Neural crest cell (in vitro differentiated cells): ENCODE data around the gene BCL11B. TPM values are rescaled to one million over a fixed set of nuclear protein-coding genes. Genes with fewer than 3 reads are reported as not detected.

ENCODE experiments used
- DNase-seq: peaks from one replicate; pipeline ENCODE4 v3.0.0; 2021; ENCODE audit warnings: low read depth, mixed read lengths, low spot score
- H3K27ac Mint-ChIP-seq: one replicate; pipeline ENCODE4 v1.8.0; 2021; ENCODE audit warnings: mild to moderate bottlenecking, mixed read lengths; ENCODE audit not compliant: unreplicated experiment
- H3K27me3 Mint-ChIP-seq: 2 replicates; pipeline ENCODE4 v1.8.0; 2021; ENCODE audit warnings: low read depth, mild to moderate bottlenecking, mixed read lengths
- H3K36me3 Mint-ChIP-seq: 2 replicates; pipeline ENCODE4 v1.8.0; 2021; ENCODE audit warnings: low read depth, mild to moderate bottlenecking, mixed read lengths
- H3K4me1 Mint-ChIP-seq: 2 replicates; pipeline ENCODE4 v1.8.0; 2021; ENCODE audit warnings: mixed read lengths
- H3K4me3 Mint-ChIP-seq: one replicate; pipeline ENCODE4 v1.8.0; 2021; ENCODE audit warnings: mild to moderate bottlenecking, mixed read lengths
- H3K9me3 Mint-ChIP-seq: 2 replicates; pipeline ENCODE4 v1.8.0; 2021; ENCODE audit warnings: mixed read lengths
- CTCF ChIP-seq: fragments of 200-600 bp; sonication (generic); conservative IDR thresholded peaks from 2 replicates; pipeline ENCODE4 v1.5.0; 2021; ENCODE audit warnings: antibody characterized with exemption, mild to moderate bottlenecking
- total RNA-seq: library from RNA; stranded (reverse); gene quantifications from 2 replicates; pipeline ENCODE4 v1.2.1, GENCODE V29; 2021

Gene BCL11B
- total RNA-seq, 1 donor from 2014 or later: 0.28 TPM

GRCh38 chr14:99138999-99139865, 132.8 kb downstream of the BCL11B start:
- Mint-ChIP-seq H3K36me3 (no peaks in the 10 kb centered on the region), H3K27me3 (peaks cover 23% of the 10 kb centered on the region), H3K9me3 (no peaks in the 10 kb centered on the region), H3K4me1 (peaks cover 4% of the 10 kb centered on the region), H3K27ac (no peak overlapping the region), H3K4me3 (no peak overlapping the region)
- TF ChIP-seq CTCF: no peak
- no peak for DNase-seq

GRCh38 chr14:99137913-99138571, 134.0 kb downstream of the BCL11B start:
- Mint-ChIP-seq H3K4me1 (peaks cover 9% of the 10 kb centered on the region), H3K9me3 (no peaks in the 10 kb centered on the region), H3K27ac (no peak overlapping the region), H3K27me3 (peaks cover 23% of the 10 kb centered on the region), H3K36me3 (no peaks in the 10 kb centered on the region), H3K4me3 (no peak overlapping the region)
- no peak for TF ChIP-seq CTCF
- no peak for DNase-seq

GRCh38 chr14:99137001-99137700, 134.8 kb downstream of the BCL11B start:
- H3K4me3 Mint-ChIP-seq: no peak overlapping the region
- no peaks in the 10 kb centered on the region for H3K36me3 Mint-ChIP-seq
- no peak overlapping the region for H3K27ac Mint-ChIP-seq
- no peaks in the 10 kb centered on the region for H3K9me3 Mint-ChIP-seq
- TF ChIP-seq CTCF: no peak
- H3K27me3 Mint-ChIP-seq: peaks cover 21% of the 10 kb centered on the region
- H3K4me1 Mint-ChIP-seq: peaks cover 12% of the 10 kb centered on the region
- no peak for DNase-seq

GRCh38 chr14:99136401-99136800, 135.6 kb downstream of the BCL11B start:
- Mint-ChIP-seq H3K27ac (no peak overlapping the region), H3K4me1 (peaks cover 12% of the 10 kb centered on the region), H3K9me3 (no peaks in the 10 kb centered on the region), H3K36me3 (no peaks in the 10 kb centered on the region), H3K4me3 (no peak overlapping the region), H3K27me3 (peaks cover 15% of the 10 kb centered on the region)
- DNase-seq: no peak
- TF ChIP-seq CTCF: no peak

- no peak for DNase-seq
- Mint-ChIP-seq H3K9me3 (no peaks in the 10 kb centered on the region), H3K36me3 (no peaks in the 10 kb centered on the region), H3K4me1 (peaks cover 12% of the 10 kb centered on the region), H3K4me3 (no peak overlapping the region), H3K27me3 (peaks cover 15% of the 10 kb centered on the region), H3K27ac (no peak overlapping the region)
- no peak for TF ChIP-seq CTCF
Observed at GRCh38 chr14:99136047-99136400, 136.0 kb downstream of the BCL11B start.
